GM18508 (cell line): Measurements from ENCODE around the gene MARCHF10.

ENCODE experiments used
- ATAC-seq: cut with Tn5 transposase; IDR thresholded peaks from one replicate; pipeline ENCODE4 v1.9.1; 2021; ENCODE audit warnings: moderate number of reproducible peaks; ENCODE audit not compliant: insufficient read depth, unreplicated experiment

MARCHF10 gene

DNA sequence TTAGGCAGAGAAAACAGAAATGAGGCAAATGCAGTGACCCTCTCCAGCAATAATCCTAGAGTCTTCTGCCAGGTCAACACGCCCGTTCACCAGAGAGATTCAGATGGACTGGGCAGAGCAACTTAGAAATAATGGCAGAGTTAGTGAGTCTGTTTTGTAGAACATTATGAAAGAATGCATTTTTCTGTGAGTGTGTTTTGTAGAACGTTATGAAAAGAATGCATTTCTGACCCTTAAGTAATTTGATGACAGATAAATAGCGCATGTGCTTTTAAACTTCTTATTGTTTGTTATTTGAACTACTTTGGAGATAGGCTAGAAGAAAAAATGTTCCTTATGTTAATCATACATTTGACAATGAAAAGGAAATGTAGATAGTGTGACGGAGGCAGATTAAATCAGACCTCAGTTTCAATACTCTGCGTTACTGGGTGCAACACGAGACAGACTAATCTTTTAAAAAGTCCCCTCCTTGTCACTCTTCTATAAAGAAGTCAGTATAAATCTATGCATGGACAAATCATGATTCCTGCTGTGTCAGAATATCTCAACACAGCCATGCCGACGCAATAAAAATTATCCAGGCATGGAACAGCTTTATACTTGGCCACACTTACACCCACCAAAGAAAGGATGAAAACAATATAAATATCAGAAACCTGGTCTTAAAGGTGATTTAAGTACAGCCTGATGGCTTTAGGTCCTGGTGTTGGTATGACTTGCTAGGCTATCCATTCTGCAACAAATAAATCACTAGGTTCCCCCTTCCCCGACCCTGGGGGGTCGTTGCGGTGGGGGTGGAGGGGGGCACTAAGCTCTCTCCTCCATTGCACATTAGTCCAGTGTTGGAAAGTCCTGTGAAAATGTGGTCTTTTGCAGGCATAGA, 47.8 kb downstream of the MARCHF10 start:
- no peak for ATAC-seq

DNA sequence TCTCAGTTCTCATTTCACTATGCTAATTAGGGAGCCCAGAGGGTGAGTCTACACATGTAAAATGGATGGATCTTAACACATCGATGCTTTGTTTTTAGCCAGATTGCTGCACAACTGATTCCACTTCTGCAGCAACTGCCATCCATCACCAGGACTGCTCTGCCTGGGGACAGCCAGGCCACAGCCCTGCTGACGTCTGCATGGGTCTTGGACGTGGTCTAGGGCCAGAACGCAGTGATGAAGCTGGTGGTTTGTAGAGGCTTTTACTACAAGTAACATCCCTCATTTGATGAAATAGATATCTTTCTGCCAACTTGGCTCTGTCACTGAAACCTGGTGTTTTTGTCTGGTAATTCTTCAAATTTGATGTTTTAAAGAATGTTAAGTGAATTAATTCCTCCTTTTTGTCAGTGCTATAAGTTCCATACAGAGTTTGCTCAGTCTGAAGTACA, 50.6 kb downstream of the MARCHF10 start:
- no peak for ATAC-seq

DNA sequence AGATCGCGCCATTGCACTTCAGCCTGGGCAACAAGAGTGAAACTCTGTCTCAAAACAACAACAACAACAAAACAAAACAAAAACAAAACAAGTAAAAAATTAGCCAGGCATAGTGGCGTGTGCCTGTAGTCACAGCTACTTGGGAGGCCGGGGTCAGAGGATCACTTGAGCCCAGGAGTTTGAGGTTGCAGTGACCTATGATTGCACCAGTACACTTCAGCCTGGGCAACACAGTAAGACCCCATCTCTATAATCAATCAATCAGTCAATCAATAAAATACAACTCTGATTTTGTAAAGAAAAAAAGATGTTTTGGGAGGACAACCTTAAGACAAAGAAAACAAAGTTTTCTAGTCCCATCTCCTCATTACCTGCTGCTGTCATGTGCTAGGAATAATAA, 51.9 kb downstream of the MARCHF10 start:
- ATAC-seq, result no peak

DNA sequence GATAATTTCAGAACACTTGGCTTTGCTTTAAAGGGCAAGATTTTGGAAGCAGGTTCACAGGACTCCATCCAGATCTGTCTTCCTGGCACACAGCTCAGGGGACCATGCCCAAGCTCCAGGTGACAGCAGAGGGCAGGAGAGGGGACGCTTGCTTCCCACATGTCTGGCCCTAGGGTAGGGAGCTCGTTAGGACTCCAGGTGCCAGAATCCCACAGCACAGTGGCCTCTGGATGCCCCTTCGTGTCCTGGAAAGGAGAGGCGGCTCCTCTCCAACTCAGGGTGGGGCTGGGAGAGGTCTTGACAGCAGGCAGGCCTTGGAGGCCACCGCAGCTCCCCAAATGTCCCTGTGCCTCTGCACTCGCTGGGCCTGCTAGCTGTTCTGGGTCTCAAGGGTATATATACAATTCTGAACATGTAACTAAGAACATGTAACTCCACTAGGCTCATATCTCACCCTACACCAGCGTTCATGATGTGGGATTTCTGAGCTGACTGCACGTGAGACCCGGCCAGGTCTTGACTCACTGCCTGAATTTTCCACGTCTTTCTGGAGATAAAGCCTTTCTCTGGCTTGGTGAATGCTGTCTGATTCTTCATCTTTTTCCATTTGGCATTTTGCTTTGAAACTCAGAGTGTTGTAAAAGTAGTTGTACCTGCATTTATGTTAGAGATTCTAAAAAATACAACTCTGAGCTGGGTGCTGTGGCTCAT, 52.8 kb downstream of the MARCHF10 start:
- ATAC-seq, result no peak

DNA sequence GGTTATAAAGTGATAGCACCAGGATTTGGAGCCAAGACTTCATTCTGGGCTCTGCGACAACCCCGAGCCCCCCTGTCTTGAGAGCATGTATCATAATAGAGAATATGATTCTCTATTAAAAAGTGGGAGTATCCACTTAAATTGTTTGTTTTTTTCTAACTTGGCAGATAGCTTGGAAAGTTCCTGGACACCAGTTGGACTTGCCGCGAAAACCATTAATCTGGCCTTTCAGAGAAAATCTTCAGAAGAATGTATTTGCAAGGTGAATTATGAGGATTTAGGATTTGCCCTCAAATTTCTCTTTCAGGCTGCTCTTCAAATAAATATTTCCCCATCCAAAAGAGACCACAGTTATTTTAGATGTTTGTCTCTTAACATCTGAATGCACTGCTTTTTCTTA, 53.5 kb downstream of the MARCHF10 start:
- no peak for ATAC-seq

DNA sequence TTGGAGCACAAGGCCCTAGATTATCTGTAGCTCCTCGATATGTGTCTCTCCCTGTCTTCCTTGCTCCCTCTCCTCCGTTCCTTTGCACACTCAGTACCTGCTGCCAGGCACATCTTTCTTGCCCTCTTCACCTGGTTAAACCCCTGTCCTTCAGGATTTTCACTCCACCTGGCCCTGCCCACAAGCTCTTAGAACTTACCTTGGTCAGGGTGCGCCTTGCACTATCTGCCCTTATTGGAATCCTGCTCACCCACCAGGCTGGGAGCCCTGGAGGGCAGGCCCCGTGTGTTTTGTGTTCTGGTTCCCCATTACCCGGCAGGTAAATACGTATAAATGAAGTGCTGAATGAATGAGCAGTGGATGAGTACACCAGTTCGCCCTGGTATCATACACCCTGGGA, 54.6 kb downstream of the MARCHF10 start:
- no peak for ATAC-seq

DNA sequence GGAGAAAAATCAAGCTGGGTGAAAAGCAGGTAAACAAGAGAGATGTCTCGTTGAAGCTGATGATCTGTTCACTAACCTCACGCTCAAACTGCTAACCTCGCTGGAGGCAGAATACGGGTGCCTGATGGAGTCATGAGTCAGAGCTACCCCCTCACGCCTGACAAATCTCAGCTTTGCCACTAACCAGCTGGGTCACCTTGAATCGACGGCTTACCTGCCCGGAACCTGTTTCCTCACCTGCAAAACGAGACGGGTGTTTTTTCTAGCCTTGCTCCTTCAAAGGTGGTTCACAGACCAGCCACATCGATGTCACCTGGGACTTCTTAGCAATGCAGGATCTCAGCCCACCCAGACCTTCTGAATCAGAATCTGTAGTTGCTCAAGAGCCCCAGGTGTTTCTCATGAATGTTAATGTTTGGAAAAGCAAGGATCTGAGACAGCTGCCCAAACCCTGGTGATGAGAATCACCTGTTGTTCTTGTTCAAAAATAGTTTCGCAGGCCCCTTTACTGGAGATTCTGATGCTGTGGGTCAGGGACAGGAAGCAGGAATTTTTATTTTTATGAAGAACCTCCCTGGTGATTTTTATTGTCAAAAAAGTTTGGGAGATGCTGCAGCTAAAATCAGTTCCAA, 56.9 kb downstream of the MARCHF10 start:
- ATAC-seq, result no peak

DNA sequence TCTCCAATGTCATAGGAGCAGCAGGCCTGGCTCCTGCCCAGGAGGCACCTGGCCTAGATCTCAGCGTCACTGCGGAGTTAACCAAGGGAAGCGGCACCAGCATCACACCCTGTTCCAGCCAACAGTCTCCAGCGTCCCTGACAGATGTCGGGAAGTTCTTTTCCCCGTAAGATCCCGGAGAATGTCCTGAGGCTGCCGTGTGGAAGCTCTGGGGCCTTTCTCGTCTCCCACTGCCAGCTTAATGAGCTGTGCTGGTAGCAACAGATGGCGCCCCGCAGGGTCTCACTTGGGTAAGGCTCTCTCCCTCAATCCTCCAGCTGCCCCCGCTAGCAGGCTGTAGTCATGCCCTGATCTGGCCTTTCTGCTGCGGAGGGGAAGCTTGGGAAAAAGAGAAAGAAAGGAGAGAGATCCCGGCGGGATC, 57.5 kb downstream of the MARCHF10 start:
- ATAC-seq, result no peak

DNA sequence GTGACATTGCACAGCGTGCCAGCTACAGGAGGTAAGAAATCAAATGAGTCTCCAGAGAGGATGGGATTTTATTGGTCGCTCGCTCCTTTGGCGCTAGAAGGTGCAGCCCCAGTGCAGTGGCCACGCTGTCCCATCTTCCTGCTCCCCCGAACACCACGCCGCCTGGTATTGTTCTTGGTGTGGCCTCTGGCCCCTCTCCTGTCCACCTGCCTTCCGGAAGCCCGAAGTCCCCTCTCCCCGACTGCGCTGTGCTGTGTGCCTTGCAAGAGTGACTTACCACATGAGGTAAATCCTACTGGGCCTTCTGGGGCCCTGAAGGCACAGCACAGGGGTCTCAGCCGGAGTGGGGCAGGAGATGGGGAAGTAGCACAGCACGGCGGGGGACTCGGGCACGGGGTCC, 58.2 kb downstream of the MARCHF10 start:
- ATAC-seq, result no peak

DNA sequence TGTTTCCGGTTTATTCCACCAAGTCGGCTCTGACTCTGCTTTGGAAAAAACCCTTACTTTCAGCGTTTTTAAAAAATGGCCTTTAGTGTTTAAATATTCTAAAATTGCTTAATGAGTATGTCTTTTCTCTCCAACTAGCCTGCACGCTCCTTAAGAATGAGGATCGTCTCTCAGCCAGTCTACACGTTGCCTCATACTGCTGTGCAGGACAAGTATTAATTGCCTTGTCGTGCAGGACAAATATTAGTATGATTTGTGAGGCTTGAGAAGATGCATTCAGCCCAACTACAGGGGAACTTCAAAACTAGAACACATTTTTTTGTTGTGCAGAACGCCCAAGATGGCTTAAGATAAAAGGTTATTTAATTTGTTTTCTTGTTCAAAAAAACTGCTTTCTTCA, 61.2 kb downstream of the MARCHF10 start:
- ATAC-seq, result no peak

DNA sequence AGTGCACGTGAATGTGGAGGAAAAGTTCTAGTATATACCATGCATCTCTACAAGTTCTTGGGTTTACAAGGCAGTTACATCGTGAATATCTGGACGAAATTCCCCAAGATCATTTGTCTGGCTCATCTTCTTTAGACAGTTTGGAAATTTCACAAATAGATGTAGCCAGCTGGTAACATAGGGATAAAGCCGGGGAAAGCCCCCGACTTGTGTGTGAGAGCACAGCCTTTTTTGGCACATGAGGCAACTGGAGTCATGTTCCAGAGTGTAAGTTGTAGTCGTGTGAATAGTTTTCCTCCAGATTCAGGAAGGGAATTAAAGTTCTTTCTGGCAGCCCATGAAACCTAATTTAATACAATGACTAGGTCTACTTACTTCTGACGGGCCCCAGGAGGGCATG, 62.3 kb downstream of the MARCHF10 start:
- no peak for ATAC-seq

DNA sequence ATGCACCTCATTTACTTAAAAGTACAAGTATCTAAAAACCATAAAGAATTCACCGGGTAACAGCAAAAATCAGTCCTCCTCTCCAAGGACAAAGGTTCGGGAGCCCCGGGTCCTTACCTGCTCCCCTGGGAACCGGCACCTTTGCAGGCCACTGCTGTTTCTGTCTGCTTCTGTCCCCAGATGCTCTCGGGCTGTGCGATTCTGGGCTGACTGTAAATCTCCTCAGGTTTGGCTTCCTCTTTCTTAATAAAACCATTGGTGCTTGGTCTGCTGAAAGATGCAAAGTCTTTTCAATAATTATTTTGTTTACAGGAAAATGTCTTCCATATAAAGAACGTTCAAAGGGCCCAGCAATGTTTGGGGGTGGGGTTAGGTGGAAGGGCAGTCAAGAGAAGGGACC, 63.9 kb downstream of the MARCHF10 start:
- no peak for ATAC-seq

DNA sequence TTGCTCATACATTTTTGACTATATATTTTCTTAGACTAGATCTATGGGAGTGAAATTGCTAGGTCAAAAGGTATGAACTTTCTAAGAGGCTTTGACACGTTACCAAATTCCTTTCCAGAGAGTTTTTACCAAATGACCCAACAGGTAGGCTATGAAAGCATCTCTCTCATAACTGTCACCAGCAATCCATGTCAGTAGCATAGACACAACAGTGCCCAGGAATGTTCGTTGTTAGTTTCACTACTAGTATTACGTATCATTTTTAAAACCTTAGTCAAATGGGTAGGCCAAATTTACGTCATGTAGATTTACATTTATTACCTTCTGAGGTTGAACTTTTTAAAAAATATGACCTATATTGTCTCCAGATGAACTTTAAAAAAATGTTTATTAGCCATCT, 66.8 kb downstream of the MARCHF10 start:
- ATAC-seq, result no peak

DNA sequence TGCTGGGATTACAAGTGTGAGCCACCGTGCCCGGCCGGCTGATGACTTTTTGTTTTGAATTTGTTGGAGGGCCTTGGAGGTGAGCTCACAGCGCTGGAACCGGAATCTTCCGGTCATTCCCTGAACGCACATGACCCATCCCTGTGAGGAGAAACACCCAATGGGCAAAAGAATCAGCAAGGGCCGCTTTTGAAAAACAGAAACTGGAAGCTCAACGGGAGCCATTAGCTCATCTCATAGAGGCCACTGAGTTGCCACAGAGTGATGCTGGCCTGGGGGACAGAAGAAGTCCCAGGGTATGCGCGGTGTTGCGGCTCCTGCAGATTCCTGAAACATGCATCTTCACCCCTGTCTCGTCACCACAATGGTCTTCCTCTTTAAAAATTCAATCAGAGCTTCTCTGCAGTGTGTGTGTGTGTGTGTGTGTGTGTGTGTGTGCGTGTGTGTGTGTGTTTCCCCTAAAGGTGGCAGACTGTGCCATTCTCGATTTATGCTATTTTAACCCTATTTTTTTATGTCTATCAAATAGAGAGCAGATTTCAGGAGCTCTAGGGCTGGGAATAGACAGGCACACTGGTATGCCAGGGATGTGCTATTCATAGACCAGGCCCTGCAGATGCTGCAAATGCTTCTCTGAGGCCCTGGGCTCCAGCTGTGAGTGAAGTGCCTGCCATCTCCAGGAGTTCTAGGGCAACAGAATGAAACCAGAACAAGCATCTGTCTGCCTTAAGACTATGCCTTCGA, 68.3 kb downstream of the MARCHF10 start:
- ATAC-seq, result no peak

DNA sequence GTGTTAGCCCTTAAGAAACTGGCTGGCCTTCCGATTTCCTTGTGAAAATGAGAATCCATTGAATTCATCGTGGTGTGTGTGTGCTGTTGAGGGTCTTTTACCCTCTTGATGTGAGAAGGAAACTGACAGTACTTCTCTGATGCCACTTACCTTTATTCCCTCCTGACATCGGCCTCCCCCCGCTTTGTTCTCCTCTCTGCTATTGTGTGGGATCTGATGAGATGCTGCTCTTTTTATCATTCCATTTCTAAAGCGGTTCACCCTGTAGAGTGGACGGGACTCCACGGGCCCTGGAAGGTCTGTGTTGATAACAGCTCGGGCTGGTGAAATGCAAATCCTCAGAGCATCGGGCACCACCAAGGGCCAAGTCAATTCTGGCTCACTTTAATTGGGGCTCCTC, 69.8 kb downstream of the MARCHF10 start:
- ATAC-seq, result no peak

DNA sequence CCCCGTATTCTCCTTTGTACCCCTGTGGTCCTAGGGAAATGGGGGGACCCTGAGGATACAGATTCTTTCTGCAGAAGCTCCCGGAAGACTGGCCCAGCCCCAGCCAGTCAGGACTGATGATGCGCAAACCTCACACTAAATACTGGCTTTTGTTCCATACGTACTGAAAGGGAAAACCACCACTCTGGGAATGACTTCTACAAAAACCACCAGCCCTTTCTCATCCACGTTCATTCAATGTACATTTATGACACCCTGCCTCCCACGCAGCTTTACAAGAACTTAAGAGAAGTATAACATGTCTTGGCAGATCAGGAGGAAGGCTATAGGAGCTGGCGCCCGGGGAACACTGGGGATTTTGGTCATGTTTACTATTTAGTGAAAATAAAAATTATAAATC, 70.6 kb downstream of the MARCHF10 start:
- no peak for ATAC-seq

DNA sequence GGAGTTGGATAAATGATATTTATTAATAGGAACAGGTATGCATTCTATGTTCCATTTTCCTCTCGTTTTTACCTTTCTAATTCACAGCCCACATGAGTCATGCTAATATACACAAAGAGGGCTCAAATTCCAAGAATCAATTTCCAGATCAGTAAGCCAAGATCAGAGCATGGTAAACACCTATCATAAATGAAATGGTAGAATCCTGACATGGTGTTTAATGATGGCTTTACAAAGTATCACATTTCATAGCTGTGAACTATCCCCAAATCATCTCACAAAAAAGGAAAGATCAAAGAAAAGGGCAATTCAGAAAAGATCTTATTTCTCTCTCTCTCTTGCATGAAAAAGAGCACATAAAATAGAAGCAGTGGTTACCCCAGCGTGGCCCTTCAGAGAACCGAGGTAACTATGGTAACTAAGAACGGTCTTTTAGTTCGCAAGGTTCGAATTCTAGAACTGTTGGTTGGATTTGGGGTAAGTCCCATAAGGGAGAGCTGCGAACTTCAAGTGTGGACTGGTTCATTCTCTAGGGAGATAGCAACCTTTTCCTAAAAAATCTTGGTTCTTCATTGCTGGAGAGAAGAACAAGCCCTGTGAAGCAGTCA, 73.0 kb downstream of the MARCHF10 start:
- no peak for ATAC-seq

DNA sequence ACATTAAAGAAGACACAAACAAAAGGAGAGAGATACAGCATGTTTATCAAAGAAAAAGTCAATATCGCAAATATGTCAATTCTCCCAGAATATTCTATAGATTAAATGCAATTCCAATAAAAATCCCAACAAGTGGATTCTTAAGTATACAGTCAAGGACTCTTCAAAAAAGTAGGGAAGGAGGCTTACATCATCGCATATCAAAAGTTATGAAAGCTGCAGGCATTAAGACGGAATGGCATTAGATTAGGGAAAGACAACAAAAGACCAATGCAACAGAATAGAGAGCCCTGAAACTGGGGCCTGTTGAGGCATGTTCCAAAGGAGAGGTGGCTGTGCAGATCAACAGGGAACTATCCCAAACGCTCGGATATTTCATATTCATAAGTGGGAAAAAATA, 76.0 kb downstream of the MARCHF10 start:
- ATAC-seq, result no peak

DNA sequence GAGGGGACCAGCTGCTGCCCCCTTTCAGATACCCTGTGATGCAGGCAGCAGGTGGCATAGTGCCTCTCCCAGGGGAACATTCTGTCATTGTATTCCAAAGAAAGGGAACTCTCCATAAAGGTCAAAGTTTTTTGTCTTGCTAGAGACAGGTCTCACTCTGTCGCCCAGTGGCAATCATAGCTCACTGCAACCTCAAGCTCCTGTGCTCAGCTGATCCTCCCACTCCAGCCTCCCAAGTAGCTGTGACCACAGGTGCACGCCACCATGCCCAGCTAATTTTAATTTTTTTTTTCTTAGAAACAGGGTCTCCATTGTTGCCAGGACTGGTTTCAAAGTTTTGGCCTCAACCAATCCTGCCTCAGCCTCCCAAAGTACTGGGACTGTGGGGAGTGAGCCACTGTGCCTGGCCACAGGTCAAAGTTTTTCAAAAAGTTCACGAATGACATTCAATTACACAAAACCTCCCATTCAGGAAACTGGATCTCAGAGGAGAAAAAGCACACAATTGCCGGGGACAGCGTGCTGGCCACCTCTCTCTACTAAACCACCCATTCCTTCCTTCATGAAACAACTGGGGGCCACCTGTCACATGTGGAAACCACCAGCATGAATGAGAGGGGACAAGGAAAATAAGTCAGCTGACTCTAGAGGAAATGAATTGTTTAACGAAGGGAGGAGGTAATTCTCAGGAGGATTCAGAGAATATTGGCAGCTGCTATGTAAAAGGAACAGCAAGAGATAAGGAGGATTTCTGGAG, 80.0 kb downstream of the MARCHF10 start:
- no peak for ATAC-seq
